Measurements from ENCODE around the gene PCDHA5. TPM values are rescaled to one million over a fixed set of nuclear protein-coding genes. Genes with fewer than 3 reads are reported as not detected.
A peak's percentile ranks its signal among the peaks of the same experiment; 100 is the strongest.
"Not testable (repeated sequence)": the region's sequence is repeated elsewhere in the genome, so short reads cannot be mapped to it uniquely, and the experiment has no call there.

PCDHA5 gene
- total RNA-seq, 1 donor from 2014 or later, result 2.7 TPM

GRCh38 chr5:140791089-140791488 lies 30.3 kb upstream of the PCDHA5 start:
- H3K9me3 Mint-ChIP-seq, result peaks cover 53% of the 10 kb centered on the region
- Histone ChIP-seq H3K27ac (no peak overlapping the region), H3K27me3 (no peaks in the 10 kb centered on the region), H3K36me3 (no peaks in the 10 kb centered on the region), H2AFZ (replicated peaks) (no peak overlapping the region), H3K4me3 (no peak overlapping the region), H3K79me2 (ENCODE audit: low read depth) (no peaks in the 10 kb centered on the region), H4K20me1 (ENCODE audit: low read depth) (no peaks in the 10 kb centered on the region), H3K9me3 (ENCODE audit: low read depth) (peaks cover 12% of the 10 kb centered on the region), H3K4me1 (no peaks in the 10 kb centered on the region), H3F3A (ENCODE audit: low read depth) (no peaks in the 10 kb centered on the region), H3K4me2 (no peak overlapping the region), H3K9ac (no peak overlapping the region)
- peaks cover 9% of the 10 kb centered on the region for H3K36me3 Mint-ChIP-seq
- H3K4me3 Mint-ChIP-seq, result no peak overlapping the region
- no peak overlapping the region for H3K27ac Mint-ChIP-seq
- no peak for DNase-seq (ENCODE audit: low spot score)
- no peak for TF ChIP-seq EZH2phosphoT487 (IDR thresholded peaks at IDR 0.05)
- no peaks in the 10 kb centered on the region for H3K27me3 Mint-ChIP-seq (ENCODE audit: insufficient read depth, low read depth)
- H3K4me1 Mint-ChIP-seq, result no peaks in the 10 kb centered on the region

- Mint-ChIP-seq H3K36me3 (peaks cover 13% of the 10 kb centered on the region), H3K27ac (no peak within 1 kb of the TSS), H3K4me1 (no peaks in the 10 kb centered on the region), H3K27me3 (ENCODE audit: insufficient read depth, low read depth) (no peaks in the 10 kb centered on the region), H3K9me3 (peaks cover 39% of the 10 kb centered on the region), H3K4me3 (no peak within 1 kb of the TSS)
- Histone ChIP-seq H4K20me1 (ENCODE audit: low read depth) (no peaks in the 10 kb centered on the region), H3K4me2 (peak within 1 kb of the TSS; percentile 75), H3F3A (ENCODE audit: low read depth) (no peaks in the 10 kb centered on the region), H3K27ac (no peak within 1 kb of the TSS), H3K4me3 (peak within 1 kb of the TSS; percentile 81), H3K9me3 (ENCODE audit: low read depth) (peaks cover 14% of the 10 kb centered on the region), H3K36me3 (peaks cover 9% of the 10 kb centered on the region), H3K4me1 (no peaks in the 10 kb centered on the region), H3K79me2 (ENCODE audit: low read depth) (no peaks in the 10 kb centered on the region), H3K27me3 (no peaks in the 10 kb centered on the region), H3K9ac (peak within 1 kb of the TSS; percentile 42), H2AFZ (replicated peaks) (peak within 1 kb of the TSS; percentile 99)
- peak; percentile 77 for DNase-seq (ENCODE audit: low spot score)
- TF ChIP-seq EZH2 (IDR thresholded peaks at IDR 0.05) (peak; percentile 42), EZH2phosphoT487 (IDR thresholded peaks at IDR 0.05) (no peak), CTCF (IDR thresholded peaks at IDR 0.05) (peak; percentile 70)
Measured at GRCh38 chr5:140794595-140795258, 26.7 kb upstream of the PCDHA5 start, which contains the start of gene PCDHA2. Gene PCDHA2 (plus strand): TSS chr5:140794852.

DNA sequence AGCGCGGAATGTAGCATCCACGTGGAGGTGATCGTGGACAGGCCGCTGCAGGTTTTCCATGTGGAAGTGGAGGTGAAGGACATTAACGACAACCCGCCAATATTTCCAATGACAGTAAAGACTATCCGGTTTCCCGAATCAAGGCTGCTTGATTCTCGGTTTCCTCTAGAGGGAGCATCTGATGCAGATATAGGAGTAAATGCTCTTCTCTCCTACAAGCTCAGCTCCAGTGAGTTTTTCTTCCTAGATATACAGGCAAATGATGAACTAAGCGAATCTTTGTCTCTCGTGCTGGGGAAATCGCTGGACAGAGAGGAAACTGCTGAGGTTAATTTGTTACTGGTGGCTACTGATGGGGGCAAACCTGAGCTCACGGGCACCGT lies 26.2 kb upstream of the PCDHA5 start:
- H3K9me3 ChIP-seq (ENCODE audit: low read depth), result peaks cover 14% of the 10 kb centered on the region
- H3K27ac ChIP-seq, result no peak overlapping the region
- peaks cover 37% of the 10 kb centered on the region for H3K9me3 Mint-ChIP-seq
- peaks cover 16% of the 10 kb centered on the region for H3K36me3 Mint-ChIP-seq
- no peaks in the 10 kb centered on the region for H3K79me2 ChIP-seq (ENCODE audit: low read depth)
- no peaks in the 10 kb centered on the region for H4K20me1 ChIP-seq (ENCODE audit: low read depth)
- DNase-seq (ENCODE audit: low spot score), result peak; percentile 50
- no peaks in the 10 kb centered on the region for H3F3A ChIP-seq (ENCODE audit: low read depth)
- no peaks in the 10 kb centered on the region for H3K4me1 ChIP-seq
- peak overlapping the region; percentile 99 for H2AFZ ChIP-seq (replicated peaks)
- H3K27ac Mint-ChIP-seq, result no peak overlapping the region
- H3K36me3 ChIP-seq, result peaks cover 13% of the 10 kb centered on the region
- no peaks in the 10 kb centered on the region for H3K4me1 Mint-ChIP-seq
- H3K27me3 ChIP-seq, result no peaks in the 10 kb centered on the region
- TF ChIP-seq EZH2 (IDR thresholded peaks at IDR 0.05), result no peak
- peak; percentile 57 for TF ChIP-seq CTCF (IDR thresholded peaks at IDR 0.05)
- TF ChIP-seq EZH2phosphoT487 (IDR thresholded peaks at IDR 0.05), result no peak
- H3K4me2 ChIP-seq, result peak overlapping the region; percentile 75
- no peak overlapping the region for H3K4me3 Mint-ChIP-seq
- H3K27me3 Mint-ChIP-seq (ENCODE audit: insufficient read depth, low read depth), result no peaks in the 10 kb centered on the region
- no peak overlapping the region for H3K9ac ChIP-seq
- peak overlapping the region; percentile 81 for H3K4me3 ChIP-seq

GRCh38 chr5:140796072-140796717 lies 25.2 kb upstream of the PCDHA5 start:
- H3K4me3 Mint-ChIP-seq, result not testable (repeated sequence)

More at GRCh38 chr5:140796072-140796717, 25.2 kb upstream of the PCDHA5 start:
- H3K36me3 ChIP-seq, result peaks cover 13% of the 10 kb centered on the region
- not testable (repeated sequence) for H3K4me1 ChIP-seq; H3F3A ChIP-seq (ENCODE audit: low read depth); H3K27me3 Mint-ChIP-seq (ENCODE audit: insufficient read depth, low read depth); H3K27ac Mint-ChIP-seq; H2AFZ ChIP-seq (replicated peaks); H3K79me2 ChIP-seq (ENCODE audit: low read depth); H3K27ac ChIP-seq; H3K4me3 ChIP-seq; H3K27me3 ChIP-seq; DNase-seq (ENCODE audit: low spot score); H3K4me1 Mint-ChIP-seq; H3K4me2 ChIP-seq; H4K20me1 ChIP-seq (ENCODE audit: low read depth); H3K9ac ChIP-seq
- peaks cover 44% of the 10 kb centered on the region for H3K9me3 Mint-ChIP-seq
- peaks cover 14% of the 10 kb centered on the region for H3K9me3 ChIP-seq (ENCODE audit: low read depth)
- H3K36me3 Mint-ChIP-seq, result peaks cover 20% of the 10 kb centered on the region

Measured in neural progenitor cell (in vitro differentiated cells).